Astrocyte of the spinal cord (primary cell): Measurements from ENCODE around the gene LHPP.

Experiments used
- DNase-seq: peaks from one replicate; pipeline ENCODE4 v3.0.0; 2011; ENCODE audit warnings: low read depth, low spot score
- H3K4me3 ChIP-seq: 2 replicates; pipeline ENCODE4 v1.5.1; 2011; ENCODE audit warnings: low read depth, mild to moderate bottlenecking, low read length, moderate library complexity
- CTCF ChIP-seq: IDR thresholded peaks from 2 replicates; pipeline ENCODE4 v1.5.1; 2012; ENCODE audit warnings: low read depth, mild to moderate bottlenecking, low read length, inconsistent platforms
- in situ Hi-C: cut with HindIII; loops from 2 replicates; pipeline ENCODE4 v1.10.0; 2017; ENCODE audit warnings: low sequenced_read_pairs

Gene LHPP

GRCh38 chr10:124651402-124651891 lies 189.8 kb downstream of the LHPP start:
- DNase-seq, result no peak
- TF ChIP-seq CTCF, result no peak
- in situ Hi-C loops, result no loop called here
- no peak overlapping the region for H3K4me3 ChIP-seq

GRCh38 chr10:124652200-124652599 lies 190.6 kb downstream of the LHPP start:
- no peak overlapping the region for H3K4me3 ChIP-seq
- no peak for TF ChIP-seq CTCF
- no peak for DNase-seq
- in situ Hi-C loops, result no loop called here

GRCh38 chr10:124652701-124653100 lies 191.1 kb downstream of the LHPP start:
- no peak overlapping the region for H3K4me3 ChIP-seq
- DNase-seq, result no peak
- TF ChIP-seq CTCF, result no peak
- in situ Hi-C loops, result no loop called here

- DNase-seq, result no peak
- in situ Hi-C loops, result no loop called here
- no peak for TF ChIP-seq CTCF
- H3K4me3 ChIP-seq, result no peak overlapping the region
Measured at GRCh38 chr10:124653311-124653710, 191.7 kb downstream of the LHPP start.

GRCh38 chr10:124653811-124654651 lies 192.4 kb downstream of the LHPP start:
- no peak for TF ChIP-seq CTCF
- DNase-seq, result no peak
- H3K4me3 ChIP-seq, result no peak overlapping the region
- in situ Hi-C loops, result no loop called here

- in situ Hi-C loops, result no loop called here
- DNase-seq, result no peak
- no peak for TF ChIP-seq CTCF
- no peak overlapping the region for H3K4me3 ChIP-seq
Measured at GRCh38 chr10:124654686-124655085, 193.1 kb downstream of the LHPP start.
